ENCODE measurements around the gene CNOT1.
"Not testable (repeated sequence)": the region's sequence is repeated elsewhere in the genome, so short reads cannot be mapped to it uniquely, and the experiment has no call there.

CNOT1 gene

GRCh38 chr16:58493756-58494431, 135.7 kb downstream of the CNOT1 start:
- TF ChIP-seq POLR2AphosphoS5 (IDR thresholded peaks at IDR 0.05; ENCODE audit: low read depth), result no peak
- no peak for TF ChIP-seq CTCF (IDR thresholded peaks at IDR 0.05; ENCODE audit: insufficient read depth, low read length)
- no peak for TF ChIP-seq GABPA (IDR thresholded peaks at IDR 0.05; ENCODE audit: low read depth)
- TF ChIP-seq REST (IDR thresholded peaks at IDR 0.05; ENCODE audit: insufficient replicate concordance, low read depth), result no peak
- TF ChIP-seq SPI1 (IDR thresholded peaks at IDR 0.05; ENCODE audit: borderline replicate concordance, low read depth), result no peak
- no peak for DNase-seq (ENCODE audit: low read depth in 1 of 2, low spot score in 1 of 2)
- Histone ChIP-seq H3K27ac (replicated peaks) (no peak overlapping the region), H3K27me3 (ENCODE audit: insufficient read depth, poor library complexity, severe bottlenecking) (peaks cover 1% of the 10 kb centered on the region), H3K4me3 (replicated peaks; ENCODE audit: insufficient read depth, low read length) (no peak overlapping the region)

GRCh38 chr16:58492735-58493134, 136.9 kb downstream of the CNOT1 start:
- TF ChIP-seq POLR2AphosphoS5 (IDR thresholded peaks at IDR 0.05; ENCODE audit: low read depth), result no peak
- no peak for TF ChIP-seq CTCF (IDR thresholded peaks at IDR 0.05; ENCODE audit: insufficient read depth, low read length)
- no peak for TF ChIP-seq REST (IDR thresholded peaks at IDR 0.05; ENCODE audit: insufficient replicate concordance, low read depth)
- no peak for TF ChIP-seq SPI1 (IDR thresholded peaks at IDR 0.05; ENCODE audit: borderline replicate concordance, low read depth)
- no peak for TF ChIP-seq GABPA (IDR thresholded peaks at IDR 0.05; ENCODE audit: low read depth)
- no peak for DNase-seq (ENCODE audit: low read depth in 1 of 2, low spot score in 1 of 2)
- no peak overlapping the region for H3K4me3 ChIP-seq (replicated peaks; ENCODE audit: insufficient read depth, low read length)
- H3K27ac ChIP-seq (replicated peaks), result no peak overlapping the region
- no peaks in the 10 kb centered on the region for H3K27me3 ChIP-seq (ENCODE audit: insufficient read depth, poor library complexity, severe bottlenecking)

- no peaks in the 10 kb centered on the region for H3K27me3 ChIP-seq (ENCODE audit: insufficient read depth, poor library complexity, severe bottlenecking)
- H3K4me3 ChIP-seq (replicated peaks; ENCODE audit: insufficient read depth, low read length), result no peak overlapping the region
- DNase-seq (ENCODE audit: low read depth in 1 of 2, low spot score in 1 of 2), result no peak
- H3K27ac ChIP-seq (replicated peaks), result no peak overlapping the region
- no peak for TF ChIP-seq GABPA (IDR thresholded peaks at IDR 0.05; ENCODE audit: low read depth)
- no peak for TF ChIP-seq SPI1 (IDR thresholded peaks at IDR 0.05; ENCODE audit: borderline replicate concordance, low read depth)
- no peak for TF ChIP-seq REST (IDR thresholded peaks at IDR 0.05; ENCODE audit: insufficient replicate concordance, low read depth)
- no peak for TF ChIP-seq CTCF (IDR thresholded peaks at IDR 0.05; ENCODE audit: insufficient read depth, low read length)
- no peak for TF ChIP-seq POLR2AphosphoS5 (IDR thresholded peaks at IDR 0.05; ENCODE audit: low read depth)
Observed at GRCh38 chr16:58492066-58492465, 137.6 kb downstream of the CNOT1 start.

GRCh38 chr16:58490539-58490938, 139.1 kb downstream of the CNOT1 start:
- H3K27me3 ChIP-seq (ENCODE audit: insufficient read depth, poor library complexity, severe bottlenecking); H3K4me3 ChIP-seq (replicated peaks; ENCODE audit: insufficient read depth, low read length); DNase-seq (ENCODE audit: low read depth in 1 of 2, low spot score in 1 of 2); H3K27ac ChIP-seq (replicated peaks): not testable (repeated sequence)
